Colonic mucosa (tissue), 4 donors: ENCODE results near the gene FETUB. TPM values are rescaled to one million over a fixed set of nuclear protein-coding genes. Genes with fewer than 3 reads are reported as not detected.

Source experiments
- DNase-seq: peaks from one replicate; pipeline ENCODE4 v3.0.0-alpha.2; 2020
- H3K27ac ChIP-seq: fragments of 200-600 bp; one replicate; pipeline ENCODE4 v1.8.0; 2021
- H3K27me3 ChIP-seq: fragments of 200-600 bp; one replicate; pipeline ENCODE4 v1.8.0; 2021
- H3K36me3 ChIP-seq: fragments of 200-600 bp; one replicate; pipeline ENCODE4 v1.8.0; 2021
- H3K4me1 ChIP-seq: fragments of 200-600 bp; one replicate; pipeline ENCODE4 v1.8.0; 2021; ENCODE audit warnings: mild to moderate bottlenecking
- H3K4me3 ChIP-seq: fragments of 200-600 bp; one replicate; pipeline ENCODE4 v1.8.0; 2021
- H3K9ac ChIP-seq, 2 donors: one replicate each; pipeline ENCODE4 v1.7.0; 2013; ENCODE audit warnings: control low read depth in 2 of 2, low read depth in 2 of 2, low read length in 2 of 2
- H3K9me3 ChIP-seq: fragments of 200-600 bp; one replicate; pipeline ENCODE4 v1.8.0; 2021
- intact Hi-C: fragments of 100-400 bp; cut with DNase I; formaldehyde crosslinking; loops from one replicate; pipeline ENCODE4 v1.14.1; 2022
- total RNA-seq, 2 donors: library from RNA; stranded (reverse); fragmentation: NEBNext Ultra II Directional in 1 of 2; extraction: Animal tissue kit (Norgen Biotek cat#: 25700) in 1 of 2; gene quantifications; one replicate each; pipeline ENCODE4 v1.2.1, GENCODE V29; 2021
- TF ChIP-seq, protein P1 (sequence below): fragments of 200-600 bp; IDR thresholded peaks from one replicate; pipeline ENCODE4 v1.8.0; 2022; ENCODE audit warnings: antibody characterized with exemption, mild to moderate bottlenecking
- donor health status: healthy.
- donor health status: DM: no; HTN: no; CAD: no.
- donor health status: DM: no; HTN: no; CAD: no.

Gene FETUB
- total RNA-seq, 2 donors from 2014 or later, result 0.22 to 0.27 TPM

DNA sequence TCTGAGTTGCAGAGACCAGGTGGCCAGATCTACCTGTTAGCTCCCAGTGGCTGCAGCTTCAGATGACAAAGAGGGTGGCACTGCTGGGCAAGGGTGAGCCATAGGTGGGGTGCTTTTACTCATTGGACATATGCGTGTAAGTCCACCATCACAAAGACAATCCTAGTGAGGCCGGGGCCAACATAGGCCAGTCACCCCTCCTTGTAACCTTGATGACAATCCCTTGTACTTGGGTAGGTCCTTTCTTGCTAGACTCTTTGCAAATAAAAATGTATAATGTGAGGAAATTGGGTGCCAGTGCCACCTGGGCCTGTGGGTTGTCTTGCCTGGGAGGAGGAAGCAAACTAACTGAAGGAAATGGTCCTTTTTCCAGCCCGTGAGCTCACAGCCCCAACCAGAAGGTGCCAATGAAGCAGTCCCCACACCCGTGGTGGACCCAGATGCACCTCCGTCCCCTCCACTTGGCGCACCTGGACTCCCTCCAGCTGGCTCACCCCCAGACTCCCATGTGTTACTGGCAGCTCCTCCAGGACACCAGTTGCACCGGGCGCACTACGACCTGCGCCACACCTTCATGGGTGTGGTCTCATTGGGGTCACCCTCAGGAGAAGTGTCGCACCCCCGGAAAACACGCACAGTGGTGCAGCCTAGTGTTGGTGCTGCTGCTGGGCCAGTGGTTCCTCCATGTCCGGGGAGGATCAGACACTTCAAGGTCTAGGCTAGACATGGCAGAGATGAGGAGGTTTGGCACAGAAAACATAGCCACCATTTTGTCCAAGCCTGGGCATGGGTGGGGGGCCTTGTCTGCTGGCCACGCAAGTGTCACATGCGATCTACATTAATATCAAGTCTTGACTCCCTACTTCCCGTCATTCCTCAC lies 19.7 kb upstream of the FETUB start:
- no peak overlapping the region for H3K27ac ChIP-seq
- H3K4me3 ChIP-seq, result no peak overlapping the region
- no peak for DNase-seq
- intact Hi-C loops, result no loop called here
- TF ChIP-seq, protein P1, sequence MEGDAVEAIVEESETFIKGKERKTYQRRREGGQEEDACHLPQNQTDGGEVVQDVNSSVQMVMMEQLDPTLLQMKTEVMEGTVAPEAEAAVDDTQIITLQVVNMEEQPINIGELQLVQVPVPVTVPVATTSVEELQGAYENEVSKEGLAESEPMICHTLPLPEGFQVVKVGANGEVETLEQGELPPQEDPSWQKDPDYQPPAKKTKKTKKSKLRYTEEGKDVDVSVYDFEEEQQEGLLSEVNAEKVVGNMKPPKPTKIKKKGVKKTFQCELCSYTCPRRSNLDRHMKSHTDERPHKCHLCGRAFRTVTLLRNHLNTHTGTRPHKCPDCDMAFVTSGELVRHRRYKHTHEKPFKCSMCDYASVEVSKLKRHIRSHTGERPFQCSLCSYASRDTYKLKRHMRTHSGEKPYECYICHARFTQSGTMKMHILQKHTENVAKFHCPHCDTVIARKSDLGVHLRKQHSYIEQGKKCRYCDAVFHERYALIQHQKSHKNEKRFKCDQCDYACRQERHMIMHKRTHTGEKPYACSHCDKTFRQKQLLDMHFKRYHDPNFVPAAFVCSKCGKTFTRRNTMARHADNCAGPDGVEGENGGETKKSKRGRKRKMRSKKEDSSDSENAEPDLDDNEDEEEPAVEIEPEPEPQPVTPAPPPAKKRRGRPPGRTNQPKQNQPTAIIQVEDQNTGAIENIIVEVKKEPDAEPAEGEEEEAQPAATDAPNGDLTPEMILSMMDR, result no peak
- H3K4me1 ChIP-seq, result no peaks in the 10 kb centered on the region
- H3K9me3 ChIP-seq, result no peaks in the 10 kb centered on the region
- no peak overlapping the region for H3K9ac ChIP-seq
- peaks cover 6% of the 10 kb centered on the region for H3K27me3 ChIP-seq
- H3K36me3 ChIP-seq, result no peaks in the 10 kb centered on the region

DNA sequence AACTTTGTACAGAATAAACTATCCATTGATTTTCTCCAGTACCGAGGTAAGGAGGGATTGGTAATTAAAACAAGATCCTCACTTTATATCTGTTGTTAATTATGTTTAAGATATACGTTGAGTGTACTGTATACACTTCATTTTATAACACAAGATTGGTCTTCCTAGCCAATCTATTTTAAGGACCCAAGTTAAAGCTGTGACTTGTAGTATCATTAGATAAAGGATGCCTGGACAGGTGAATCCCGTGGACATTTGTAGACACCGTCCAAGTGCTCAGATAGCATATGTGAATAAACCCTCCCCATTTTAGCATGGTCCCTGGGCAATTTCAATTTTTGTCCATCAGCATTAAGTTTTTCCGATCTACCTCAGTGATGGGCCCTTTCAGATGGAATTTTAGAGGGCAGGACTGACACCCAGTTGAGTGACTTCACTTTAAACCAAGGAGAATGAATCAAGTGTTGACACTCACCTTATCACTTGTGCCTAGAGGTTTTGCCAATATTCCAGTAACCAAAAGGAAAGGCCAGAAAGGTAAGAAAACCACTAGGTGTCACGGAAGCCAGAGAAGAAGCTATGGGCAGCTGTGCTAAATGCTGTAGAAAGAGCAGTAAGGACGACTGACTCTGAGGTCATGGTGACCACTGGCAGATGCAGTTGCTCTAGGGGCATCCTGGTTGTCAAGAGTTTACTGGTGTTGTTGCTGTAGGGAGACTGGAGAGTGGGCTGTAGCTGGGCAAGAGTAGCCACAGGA lies 18.1 kb upstream of the FETUB start:
- peaks cover 6% of the 10 kb centered on the region for H3K27me3 ChIP-seq
- H3K9me3 ChIP-seq, result no peaks in the 10 kb centered on the region
- no peak for DNase-seq
- no peak overlapping the region for H3K27ac ChIP-seq
- TF ChIP-seq, protein P1, result no peak
- H3K9ac ChIP-seq, result no peak overlapping the region
- no peaks in the 10 kb centered on the region for H3K4me1 ChIP-seq
- H3K4me3 ChIP-seq, result no peak overlapping the region
- H3K36me3 ChIP-seq, result no peaks in the 10 kb centered on the region
- intact Hi-C loops, result no loop called here

DNA sequence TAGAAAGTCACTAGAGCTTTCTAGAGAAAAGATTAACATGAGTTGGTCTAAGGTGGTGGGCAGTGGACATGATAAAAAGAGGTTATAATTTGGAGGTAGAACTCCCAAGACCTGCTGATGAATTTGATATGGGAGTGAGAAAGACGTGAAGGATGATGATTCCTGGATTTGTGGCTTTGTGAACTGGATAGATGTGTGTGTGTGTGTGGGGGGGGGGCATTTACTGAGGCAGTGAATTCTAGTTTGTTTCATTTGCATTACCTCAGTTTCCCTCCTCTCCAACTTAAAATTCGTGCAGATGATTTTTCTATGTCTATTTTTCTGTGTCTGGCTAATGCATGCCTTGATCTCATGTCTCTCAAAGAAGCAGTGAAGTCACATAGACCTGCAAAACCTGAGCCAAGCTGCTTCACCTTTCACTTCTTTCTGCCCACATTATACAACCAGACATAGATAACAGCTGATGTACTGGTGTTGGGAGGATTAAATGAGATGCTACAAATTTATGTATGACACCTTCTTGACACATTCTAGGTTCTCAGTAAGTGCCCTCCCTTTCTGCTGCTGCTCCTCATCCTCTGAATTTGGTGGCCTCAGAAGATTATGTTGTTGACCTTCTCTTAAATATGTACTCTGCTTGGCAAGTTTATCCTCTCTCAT lies 17.4 kb upstream of the FETUB start:
- H3K36me3 ChIP-seq, result no peaks in the 10 kb centered on the region
- no peak for DNase-seq

DNA sequence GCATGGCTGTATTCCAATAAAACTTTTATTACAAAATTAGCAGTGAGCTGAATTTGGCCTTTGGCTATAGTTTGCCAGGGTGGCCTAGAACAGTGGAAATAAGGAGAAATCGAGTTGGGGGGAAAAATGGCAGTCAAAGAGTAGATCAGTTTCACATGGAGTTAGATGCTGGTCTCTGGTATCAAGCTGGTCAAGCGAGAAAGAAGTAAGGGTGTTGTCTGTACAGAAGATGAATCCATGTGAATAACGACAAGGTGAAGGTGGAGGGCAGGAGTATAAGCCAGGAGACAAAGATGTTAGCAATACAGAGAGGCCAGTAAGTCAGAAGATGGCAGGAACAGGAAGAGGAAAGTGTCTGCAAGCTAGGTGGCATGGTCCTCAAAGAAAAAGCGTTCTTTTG lies 15.6 kb upstream of the FETUB start:
- Histone ChIP-seq H3K27me3 (no peaks in the 10 kb centered on the region), H3K9me3 (no peaks in the 10 kb centered on the region), H3K36me3 (no peaks in the 10 kb centered on the region), H3K4me3 (no peak overlapping the region), H3K4me1 (no peaks in the 10 kb centered on the region), H3K27ac (no peak overlapping the region), H3K9ac (no peak overlapping the region)
- TF ChIP-seq, protein P1, result no peak
- intact Hi-C loops, result no loop called here
- DNase-seq, result no peak

More for the DNA sequence above, 17.4 kb upstream of the FETUB start:
- no peak overlapping the region for H3K9ac ChIP-seq
- no peaks in the 10 kb centered on the region for H3K4me1 ChIP-seq
- peaks cover under 1% of the 10 kb centered on the region for H3K27me3 ChIP-seq
- intact Hi-C loops, result no loop called here
- no peak overlapping the region for H3K4me3 ChIP-seq
- no peak overlapping the region for H3K27ac ChIP-seq
- TF ChIP-seq, protein P1, result no peak
- H3K9me3 ChIP-seq, result no peaks in the 10 kb centered on the region

DNA sequence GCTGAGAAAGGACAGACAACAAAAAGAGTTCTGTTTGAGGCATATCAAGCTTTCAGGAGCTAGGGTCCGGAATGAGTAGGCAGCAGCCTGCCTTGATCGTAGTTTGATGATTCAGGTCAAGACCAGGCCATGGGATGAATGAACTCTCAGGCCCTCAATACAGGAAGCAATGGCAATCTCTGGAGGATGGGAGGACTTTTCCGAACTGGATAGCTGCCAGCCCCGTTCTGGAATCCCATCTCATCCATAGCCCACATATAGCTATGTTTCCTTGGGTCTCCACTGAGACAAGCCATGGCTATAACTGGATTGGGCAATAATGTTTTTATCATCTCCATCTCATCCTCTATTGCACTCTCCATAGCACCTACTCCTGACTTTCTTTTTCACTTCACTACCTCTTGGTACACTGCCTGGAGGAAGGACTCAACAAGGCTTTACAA lies 14.6 kb upstream of the FETUB start:
- Histone ChIP-seq H3K9me3 (no peaks in the 10 kb centered on the region), H3K4me3 (no peak overlapping the region), H3K4me1 (no peaks in the 10 kb centered on the region), H3K9ac (no peak overlapping the region), H3K27me3 (no peaks in the 10 kb centered on the region), H3K27ac (no peak overlapping the region), H3K36me3 (no peaks in the 10 kb centered on the region)
- TF ChIP-seq, protein P1, result no peak
- no peak for DNase-seq
- intact Hi-C loops, result no loop called here
